PFSK-1 (cell line): ENCODE measurements around the gene MAP3K19.

ENCODE experiments used
- FOXP2 ChIP-seq: optimal IDR thresholded peaks from 2 replicates; pipeline ENCODE3; 2011; ENCODE audit warnings: borderline replicate concordance, control low read depth, inconsistent platforms; ENCODE audit not compliant: insufficient read depth; ENCODE audit errors: extremely low read length, extremely low read depth
- POLR2AphosphoS5 ChIP-seq: IDR thresholded peaks from 2 replicates; pipeline ENCODE4 v1.6.1; 2012; ENCODE audit warnings: low read depth, mild to moderate bottlenecking, control low read depth, low read length, moderate library complexity
- REST ChIP-seq, 2 experiments: IDR thresholded peaks; 2 replicates each; pipeline versions ENCODE4 v1.6.1 to v1.8.0; 2011 to 2012; ENCODE audit warnings: low read depth in 2 of 2, low read length in 2 of 2, control low read depth in 1 of 2, inconsistent platforms in 1 of 2, mild to moderate bottlenecking in 1 of 2, moderate library complexity in 1 of 2; ENCODE audit not compliant: insufficient read depth in 1 of 2
- SIN3A ChIP-seq: IDR thresholded peaks from 2 replicates; pipeline ENCODE4 v1.6.1; 2012; ENCODE audit warnings: mild to moderate bottlenecking, low read length, moderate library complexity, borderline replicate concordance; ENCODE audit not compliant: insufficient read depth
- TAF1 ChIP-seq: IDR thresholded peaks from 2 replicates; pipeline ENCODE4 v1.6.1; 2012; ENCODE audit warnings: low read length, control low read depth, borderline replicate concordance; ENCODE audit not compliant: insufficient read depth

The MAP3K19 gene

DNA sequence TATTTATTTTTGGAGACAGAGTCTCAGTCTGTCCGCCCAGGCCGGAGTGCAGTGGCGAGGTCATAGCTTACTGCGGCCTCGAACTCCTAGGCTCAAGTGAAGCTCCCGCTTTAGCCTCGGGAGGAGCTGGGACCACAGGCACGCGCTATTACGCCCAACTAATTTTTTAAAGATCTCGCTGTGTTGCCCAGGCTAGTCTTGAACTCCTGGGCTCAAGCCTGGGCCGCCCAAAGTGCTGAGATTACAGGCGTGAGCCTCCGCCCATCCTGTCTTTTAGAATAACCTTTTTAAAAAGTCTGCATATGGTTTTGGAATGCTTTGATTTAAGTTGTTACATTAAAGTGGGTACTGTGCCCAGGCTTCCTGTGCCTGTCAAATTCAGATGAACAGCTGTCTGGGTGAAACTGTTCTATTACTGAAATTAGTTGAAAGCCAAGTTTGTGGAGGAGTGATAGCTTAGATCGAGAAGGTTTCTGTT is 5.8 kb upstream of the MAP3K19 start:
- TF ChIP-seq FOXP2 (no peak), REST (IDR thresholded peaks at IDR 0.05; ENCODE audit: insufficient read depth in 1 of 2, low read depth in 2 of 2, low read length in 2 of 2) (no peak), SIN3A (no peak), POLR2AphosphoS5 (no peak), TAF1 (no peak)

GRCh38 chr2:135052042-135052876 is 5.0 kb upstream of the MAP3K19 start, which contains the start of gene RAB3GAP1:
RAB3GAP1 (plus strand) TSS chr2:135052292; CDS start chr2:135052308, 16 bp downstream.
- TF ChIP-seq REST (IDR thresholded peaks at IDR 0.05; ENCODE audit: insufficient read depth in 1 of 2, low read depth in 2 of 2, low read length in 2 of 2) = 0 out of 4 replicates have a peak, but pooled peaks of 1 of the 2 experiments have one; percentile 16
- TF ChIP-seq SIN3A = no peak; the same call in 1 of the 2 replicates
- TF ChIP-seq TAF1 = peak; percentile 89; the same call in 1 of the 2 replicates
- TF ChIP-seq POLR2AphosphoS5 = peak; percentile 90
- peak; percentile 45 for TF ChIP-seq FOXP2

GRCh38 chr2:135050684-135051083 is 3.4 kb upstream of the MAP3K19 start:
- TF ChIP-seq TAF1 (no peak), SIN3A (no peak), FOXP2 (no peak), REST (IDR thresholded peaks at IDR 0.05; ENCODE audit: insufficient read depth in 1 of 2, low read depth in 2 of 2, low read length in 2 of 2) (no peak), POLR2AphosphoS5 (no peak)

DNA sequence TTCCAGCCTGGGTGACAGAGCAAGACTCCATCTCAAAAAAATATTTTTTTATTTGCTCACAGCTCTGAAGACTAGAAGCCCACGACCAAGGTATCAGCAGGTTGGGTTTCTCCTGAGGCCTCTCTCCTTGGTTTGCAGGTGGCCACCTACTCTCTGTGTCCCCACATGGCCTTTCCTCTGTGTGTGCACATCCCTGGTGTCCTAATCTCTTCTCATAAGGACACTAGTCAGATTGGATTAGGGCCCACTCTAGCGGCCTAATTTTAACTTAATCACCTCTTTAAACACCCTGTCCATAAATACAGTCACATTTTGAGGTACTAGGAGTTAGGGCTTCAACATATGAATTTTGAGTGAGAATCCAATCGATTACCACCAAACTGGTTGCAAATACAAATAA is 2.9 kb upstream of the MAP3K19 start:
- no peak for TF ChIP-seq TAF1
- TF ChIP-seq SIN3A = no peak
- no peak for TF ChIP-seq POLR2AphosphoS5
- TF ChIP-seq REST (IDR thresholded peaks at IDR 0.05; ENCODE audit: insufficient read depth in 1 of 2, low read depth in 2 of 2, low read length in 2 of 2) = no peak
- TF ChIP-seq FOXP2 = no peak
